ENCODE measurements around the gene HRAS. TPM values are rescaled to one million over a fixed set of nuclear protein-coding genes. Genes with fewer than 3 reads are reported as not detected.

The HRAS gene
- polyA plus RNA-seq (2013, experiment 1 of 2): 44.8 TPM
- polyA plus RNA-seq (2013, experiment 2 of 2): 42.3 TPM

DNA sequence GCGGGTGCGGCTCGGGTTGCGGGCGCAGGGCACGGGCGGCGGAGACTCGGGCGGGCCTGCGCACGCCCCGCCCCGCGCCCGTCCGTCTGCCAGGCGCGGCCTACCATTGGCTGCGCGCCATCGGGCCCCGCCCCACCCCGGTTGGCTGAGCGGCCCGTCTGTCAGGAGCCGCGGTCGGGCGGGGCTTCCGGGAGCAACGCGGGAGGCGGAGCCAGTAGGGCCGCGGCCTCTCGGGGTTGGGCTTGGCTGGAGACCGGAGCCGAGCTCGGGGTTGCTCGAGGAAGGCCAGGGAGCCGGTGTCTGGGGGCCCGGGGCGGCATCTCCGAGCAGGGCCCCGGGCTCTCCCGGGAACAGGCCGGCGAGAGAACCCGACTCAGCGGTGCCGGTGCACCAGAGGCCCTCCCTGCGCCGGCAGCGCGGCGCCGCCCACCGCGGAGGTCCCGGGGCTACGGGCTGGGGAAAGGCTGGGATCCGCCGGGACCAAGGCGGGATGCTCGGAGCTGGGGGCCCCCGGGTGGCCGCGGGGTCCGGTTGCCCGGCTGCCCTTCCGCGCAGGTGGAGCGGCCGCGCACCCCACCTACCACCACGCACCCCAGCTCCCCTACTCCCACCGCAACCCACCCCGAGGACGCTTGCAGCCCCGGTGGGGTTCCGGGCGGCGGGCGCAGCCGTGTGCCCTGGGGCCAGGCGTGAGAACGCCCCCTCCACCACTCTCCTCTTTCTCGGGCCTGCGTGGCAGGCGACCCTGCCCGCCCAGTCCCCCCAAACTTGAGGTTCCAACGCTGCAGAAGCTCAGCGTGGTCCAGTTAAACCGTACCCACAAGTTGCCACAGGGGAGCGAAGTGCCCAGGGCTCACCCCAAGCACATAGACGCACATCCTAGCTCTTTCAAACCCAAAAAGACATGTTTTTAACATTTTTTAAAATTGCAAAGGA lies at the start of gene HRAS:
Gene HRAS, minus strand, starts transcription at position 58 of the 936 bp plus-strand sequence.
- Histone ChIP-seq H3K4me1 (ENCODE audit: control insufficient read depth, insufficient read depth, low read length, poor library complexity, severe bottlenecking) (peaks cover 8% of the 10 kb centered on the region), H3K9me3 (ENCODE audit: control insufficient read depth, low read length) (no peaks in the 10 kb centered on the region), H3K27ac (ENCODE audit: low read depth, low read length, severe bottlenecking) (no peak within 1 kb of the TSS), H3K36me3 (ENCODE audit: control insufficient read depth, insufficient read depth, low read length) (peaks cover 35% of the 10 kb centered on the region), H3K4me3 (ENCODE audit: extremely low read depth, insufficient read depth, low read length, poor library complexity, severe bottlenecking) (peak within 1 kb of the TSS; percentile 80)
- 3 to 4% methylated on average over 59 to 97 of the region's 97 CpGs for WGBS, 2 experiments (ENCODE audit: insufficient coverage in 2 of 2)

- H3K9me3 ChIP-seq (ENCODE audit: control insufficient read depth, low read length): no peaks in the 10 kb centered on the region
- WGBS, 2 experiments (ENCODE audit: insufficient coverage in 2 of 2): 96 to 97% methylated on average over 7 to 8 of the region's 10 CpGs
- H3K27ac ChIP-seq (ENCODE audit: low read depth, low read length, severe bottlenecking): no peak overlapping the region
- no peak overlapping the region for H3K4me3 ChIP-seq (ENCODE audit: extremely low read depth, insufficient read depth, low read length, poor library complexity, severe bottlenecking)
- peaks cover 20% of the 10 kb centered on the region for H3K4me1 ChIP-seq (ENCODE audit: control insufficient read depth, insufficient read depth, low read length, poor library complexity, severe bottlenecking)
- H3K36me3 ChIP-seq (ENCODE audit: control insufficient read depth, insufficient read depth, low read length): peaks cover 75% of the 10 kb centered on the region
Measured at GRCh38 chr11:584287-584686, 48.9 kb upstream of the HRAS start.

- 94 to 96% methylated on average over 16 to 17 of the region's 17 CpGs for WGBS, 2 experiments (ENCODE audit: insufficient coverage in 2 of 2)
- Histone ChIP-seq H3K4me1 (ENCODE audit: control insufficient read depth, insufficient read depth, low read length, poor library complexity, severe bottlenecking) (peaks cover 26% of the 10 kb centered on the region), H3K27ac (ENCODE audit: low read depth, low read length, severe bottlenecking) (no peak overlapping the region), H3K9me3 (ENCODE audit: control insufficient read depth, low read length) (no peaks in the 10 kb centered on the region), H3K4me3 (ENCODE audit: extremely low read depth, insufficient read depth, low read length, poor library complexity, severe bottlenecking) (no peak overlapping the region), H3K36me3 (ENCODE audit: control insufficient read depth, insufficient read depth, low read length) (peaks cover 64% of the 10 kb centered on the region)
Measured at GRCh38 chr11:581752-582151, 46.4 kb upstream of the HRAS start.

GRCh38 chr11:581342-581741 lies 46.0 kb upstream of the HRAS start:
- no peak overlapping the region for H3K27ac ChIP-seq (ENCODE audit: low read depth, low read length, severe bottlenecking)
- H3K36me3 ChIP-seq (ENCODE audit: control insufficient read depth, insufficient read depth, low read length): peaks cover 60% of the 10 kb centered on the region
- WGBS, 2 experiments (ENCODE audit: insufficient coverage in 2 of 2): 96% methylated on average over 14 of the region's 14 CpGs
- no peak overlapping the region for H3K4me3 ChIP-seq (ENCODE audit: extremely low read depth, insufficient read depth, low read length, poor library complexity, severe bottlenecking)
- no peaks in the 10 kb centered on the region for H3K9me3 ChIP-seq (ENCODE audit: control insufficient read depth, low read length)
- H3K4me1 ChIP-seq (ENCODE audit: control insufficient read depth, insufficient read depth, low read length, poor library complexity, severe bottlenecking): peaks cover 26% of the 10 kb centered on the region

- H3K4me1 ChIP-seq (ENCODE audit: control insufficient read depth, insufficient read depth, low read length, poor library complexity, severe bottlenecking): peaks cover 29% of the 10 kb centered on the region
- peaks cover 51% of the 10 kb centered on the region for H3K36me3 ChIP-seq (ENCODE audit: control insufficient read depth, insufficient read depth, low read length)
- 95 to 97% methylated on average over 17 to 19 of the region's 20 CpGs for WGBS, 2 experiments (ENCODE audit: insufficient coverage in 2 of 2)
- no peak overlapping the region for H3K4me3 ChIP-seq (ENCODE audit: extremely low read depth, insufficient read depth, low read length, poor library complexity, severe bottlenecking)
- H3K27ac ChIP-seq (ENCODE audit: low read depth, low read length, severe bottlenecking): no peak overlapping the region
- no peaks in the 10 kb centered on the region for H3K9me3 ChIP-seq (ENCODE audit: control insufficient read depth, low read length)
Measured at GRCh38 chr11:579830-580601, 44.6 kb upstream of the HRAS start.

DNA sequence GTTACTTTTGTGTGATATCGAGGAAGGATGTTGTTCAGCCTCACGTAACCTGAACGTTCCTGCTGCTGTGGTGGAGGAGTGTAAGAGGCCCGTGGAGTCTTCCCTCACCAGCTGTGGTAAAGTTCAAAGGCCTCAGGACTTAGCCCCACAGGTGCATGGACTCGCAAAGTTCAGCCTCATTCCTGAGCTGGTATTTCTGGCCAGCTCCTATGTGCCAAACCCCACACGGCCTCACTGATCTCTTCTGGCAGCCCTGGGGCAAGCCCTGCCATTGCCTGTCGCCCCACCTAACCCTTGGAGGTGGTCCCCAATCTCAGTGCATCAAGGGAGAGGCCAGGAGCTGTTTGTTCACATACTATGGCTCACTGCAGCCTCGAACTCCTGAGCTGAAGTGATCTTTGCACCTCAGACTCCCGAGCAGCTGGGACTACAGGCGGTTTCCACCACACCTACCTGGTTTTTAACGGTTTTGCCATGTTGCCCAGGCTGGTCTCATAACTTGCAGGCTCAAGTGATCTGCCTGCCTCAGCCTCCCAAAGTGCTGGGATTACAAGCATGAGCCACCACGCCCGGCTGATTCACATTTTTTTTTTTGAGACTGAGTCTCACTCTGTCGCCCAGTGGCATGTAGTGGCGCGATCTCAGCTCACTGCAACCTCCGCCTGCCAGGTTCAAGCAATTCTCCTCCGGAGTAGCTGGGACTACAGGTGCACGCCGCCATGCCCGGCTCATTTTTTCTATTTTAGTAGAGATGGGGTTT lies 43.1 kb upstream of the HRAS start:
- Histone ChIP-seq H3K27ac (ENCODE audit: low read depth, low read length, severe bottlenecking) (no peak overlapping the region), H3K36me3 (ENCODE audit: control insufficient read depth, insufficient read depth, low read length) (peaks cover 38% of the 10 kb centered on the region), H3K4me3 (ENCODE audit: extremely low read depth, insufficient read depth, low read length, poor library complexity, severe bottlenecking) (peak overlapping the region; percentile 89), H3K9me3 (ENCODE audit: control insufficient read depth, low read length) (no peaks in the 10 kb centered on the region), H3K4me1 (ENCODE audit: control insufficient read depth, insufficient read depth, low read length, poor library complexity, severe bottlenecking) (peaks cover 38% of the 10 kb centered on the region)
- 92 to 95% methylated on average over 17 to 21 of the region's 21 CpGs for WGBS, 2 experiments (ENCODE audit: insufficient coverage in 2 of 2)

- Histone ChIP-seq H3K36me3 (ENCODE audit: control insufficient read depth, insufficient read depth, low read length) (peaks cover 33% of the 10 kb centered on the region), H3K27ac (ENCODE audit: low read depth, low read length, severe bottlenecking) (no peak overlapping the region), H3K4me3 (ENCODE audit: extremely low read depth, insufficient read depth, low read length, poor library complexity, severe bottlenecking) (peak overlapping the region; percentile 89), H3K4me1 (ENCODE audit: control insufficient read depth, insufficient read depth, low read length, poor library complexity, severe bottlenecking) (peaks cover 38% of the 10 kb centered on the region), H3K9me3 (ENCODE audit: control insufficient read depth, low read length) (no peaks in the 10 kb centered on the region)
- WGBS, 2 experiments (ENCODE audit: insufficient coverage in 2 of 2): 72 to 80% methylated on average over 2 to 6 of the region's 6 CpGs
Measured at GRCh38 chr11:577611-577894, 42.2 kb upstream of the HRAS start.

- peaks cover 27% of the 10 kb centered on the region for H3K36me3 ChIP-seq (ENCODE audit: control insufficient read depth, insufficient read depth, low read length)
- no peak overlapping the region for H3K27ac ChIP-seq (ENCODE audit: low read depth, low read length, severe bottlenecking)
- 8 to 13% methylated on average over 29 to 41 of the region's 48 CpGs for WGBS, 2 experiments (ENCODE audit: insufficient coverage in 2 of 2)
- peak overlapping the region; percentile 89 for H3K4me3 ChIP-seq (ENCODE audit: extremely low read depth, insufficient read depth, low read length, poor library complexity, severe bottlenecking)
- H3K9me3 ChIP-seq (ENCODE audit: control insufficient read depth, low read length): no peaks in the 10 kb centered on the region
- H3K4me1 ChIP-seq (ENCODE audit: control insufficient read depth, insufficient read depth, low read length, poor library complexity, severe bottlenecking): peaks cover 38% of the 10 kb centered on the region
Measured at GRCh38 chr11:576811-577610, 41.6 kb upstream of the HRAS start.

- peaks cover 38% of the 10 kb centered on the region for H3K4me1 ChIP-seq (ENCODE audit: control insufficient read depth, insufficient read depth, low read length, poor library complexity, severe bottlenecking)
- peak within 1 kb of the TSS; percentile 89 for H3K4me3 ChIP-seq (ENCODE audit: extremely low read depth, insufficient read depth, low read length, poor library complexity, severe bottlenecking)
- H3K36me3 ChIP-seq (ENCODE audit: control insufficient read depth, insufficient read depth, low read length): peaks cover 20% of the 10 kb centered on the region
- WGBS, 2 experiments (ENCODE audit: insufficient coverage in 2 of 2): 0 to 1% methylated on average over 23 to 51 of the region's 99 CpGs
- no peaks in the 10 kb centered on the region for H3K9me3 ChIP-seq (ENCODE audit: control insufficient read depth, low read length)
- peak within 1 kb of the TSS; percentile 98 for H3K27ac ChIP-seq (ENCODE audit: low read depth, low read length, severe bottlenecking)
Measured at GRCh38 chr11:575996-576768, 40.8 kb upstream of the HRAS start, which contains the start of gene PHRF1. Gene PHRF1, plus strand, starts transcription at chr11:576470. Its CDS starts 5,043 bp downstream, at chr11:581513.

Data from mesodermal cell (in vitro differentiated cells).